ENCODE data around the gene EXOC4. TPM values are rescaled to one million over a fixed set of nuclear protein-coding genes. Genes with fewer than 3 reads are reported as not detected.
"Not testable (repeated sequence)": the region's sequence is repeated elsewhere in the genome, so short reads cannot be mapped to it uniquely, and the experiment has no call there.

The EXOC4 gene
- total RNA-seq, 1 experiment from 2014 or later = 62.4 TPM

DNA sequence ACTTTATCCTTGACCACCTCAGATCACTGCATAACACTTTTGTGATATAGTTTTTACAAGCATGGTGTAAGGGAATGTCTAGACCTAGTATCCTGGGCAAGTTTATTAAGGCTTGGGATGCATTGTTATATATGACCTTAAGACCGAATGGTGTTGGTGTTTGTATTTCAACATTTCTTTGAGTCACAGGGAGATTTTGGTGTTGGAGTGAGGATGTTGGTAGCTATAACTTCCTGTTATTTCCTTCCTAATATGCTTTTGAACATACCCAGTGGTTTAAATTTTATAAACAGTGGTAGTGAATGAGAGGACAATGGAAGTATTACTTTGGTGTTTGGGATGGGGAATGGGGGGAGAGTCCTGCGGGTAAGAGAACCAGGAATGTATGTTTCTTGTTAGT is 2.6 kb downstream of the EXOC4 start:
- H3K36me3 ChIP-seq = 0 out of 2 replicates have a peak, but pooled peaks cover 2% of the 10 kb centered on the region
- H3K4me3 ChIP-seq = no peak overlapping the region
- no peaks in the 10 kb centered on the region for H3K9me3 ChIP-seq (replicated peaks)
- no peak for DNase-seq
- 0 out of 2 replicates have a peak, but pooled peaks cover 2% of the 10 kb centered on the region for H3K4me1 ChIP-seq
- no peaks in the 10 kb centered on the region for H3K27me3 ChIP-seq
- no peak overlapping the region for H3K27ac ChIP-seq

GRCh38 chr7:133258174-133258573 is 5.3 kb downstream of the EXOC4 start:
- Histone ChIP-seq H3K4me3 (no peak overlapping the region), H3K27ac (no peak overlapping the region), H3K36me3 (0 out of 2 replicates have a peak, but pooled peaks cover 2% of the 10 kb centered on the region), H3K4me1 (0 out of 2 replicates have a peak, but pooled peaks cover 2% of the 10 kb centered on the region), H3K9me3 (replicated peaks) (no peaks in the 10 kb centered on the region), H3K27me3 (no peaks in the 10 kb centered on the region)
- no peak for DNase-seq

GRCh38 chr7:133265821-133266220 is 12.9 kb downstream of the EXOC4 start:
- no peak overlapping the region for H3K27ac ChIP-seq
- H3K9me3 ChIP-seq (replicated peaks) = no peaks in the 10 kb centered on the region
- H3K36me3 ChIP-seq = no peaks in the 10 kb centered on the region
- no peak overlapping the region for H3K4me3 ChIP-seq
- peaks cover 3% of the 10 kb centered on the region; the same call in 1 of the 2 replicates for H3K4me1 ChIP-seq
- no peak for DNase-seq
- no peaks in the 10 kb centered on the region for H3K27me3 ChIP-seq

DNA sequence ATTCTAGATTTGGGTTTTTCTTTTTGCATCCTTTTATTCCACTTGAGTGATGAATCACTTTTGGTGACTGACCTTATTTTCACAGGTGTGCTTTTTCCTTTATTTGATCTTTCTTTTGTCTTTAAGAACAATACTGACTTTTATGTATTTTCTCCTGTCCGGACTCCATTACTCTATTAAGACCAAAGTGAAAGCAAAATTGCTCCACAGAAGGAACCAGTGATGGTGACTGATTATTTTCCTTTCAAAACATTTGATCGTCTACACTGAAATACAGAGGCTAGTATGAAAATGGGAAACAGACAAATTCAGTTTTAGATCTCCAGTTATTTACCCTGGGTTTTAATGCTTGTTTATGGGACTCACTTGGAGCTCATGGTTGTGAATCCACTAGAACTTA is 15.5 kb downstream of the EXOC4 start:
- DNase-seq = no peak
- no peak overlapping the region for H3K27ac ChIP-seq
- H3K36me3 ChIP-seq = no peaks in the 10 kb centered on the region
- peaks cover 3% of the 10 kb centered on the region; the same call in 1 of the 2 replicates for H3K4me1 ChIP-seq
- H3K27me3 ChIP-seq = no peaks in the 10 kb centered on the region
- no peaks in the 10 kb centered on the region for H3K9me3 ChIP-seq (replicated peaks)
- no peak overlapping the region for H3K4me3 ChIP-seq

DNA sequence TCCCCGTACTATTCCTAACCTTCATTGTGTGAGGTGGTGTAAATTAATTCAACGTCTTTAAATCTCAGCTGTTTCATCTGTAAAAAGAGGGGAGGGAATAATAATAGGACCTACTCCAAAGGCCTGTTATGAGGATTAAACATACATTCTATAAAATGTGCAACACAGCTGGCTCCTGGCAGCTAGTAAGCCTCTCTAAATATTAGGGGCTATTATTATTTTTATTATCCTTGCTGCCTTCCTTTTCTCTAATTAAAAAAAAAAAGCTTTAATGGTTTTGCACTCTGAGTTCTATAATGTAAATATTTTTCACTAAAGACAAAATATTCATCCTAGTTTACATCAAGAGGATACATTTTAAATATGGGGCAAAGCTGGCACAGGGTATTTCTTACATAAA is 19.5 kb downstream of the EXOC4 start:
- Histone ChIP-seq H3K4me3 (no peak overlapping the region), H3K36me3 (peaks cover 4% of the 10 kb centered on the region; the same call in 1 of the 2 replicates), H3K27me3 (no peaks in the 10 kb centered on the region), H3K9me3 (replicated peaks) (no peaks in the 10 kb centered on the region), H3K27ac (no peak overlapping the region), H3K4me1 (peaks cover 3% of the 10 kb centered on the region; the same call in 1 of the 2 replicates)
- no peak for DNase-seq

DNA sequence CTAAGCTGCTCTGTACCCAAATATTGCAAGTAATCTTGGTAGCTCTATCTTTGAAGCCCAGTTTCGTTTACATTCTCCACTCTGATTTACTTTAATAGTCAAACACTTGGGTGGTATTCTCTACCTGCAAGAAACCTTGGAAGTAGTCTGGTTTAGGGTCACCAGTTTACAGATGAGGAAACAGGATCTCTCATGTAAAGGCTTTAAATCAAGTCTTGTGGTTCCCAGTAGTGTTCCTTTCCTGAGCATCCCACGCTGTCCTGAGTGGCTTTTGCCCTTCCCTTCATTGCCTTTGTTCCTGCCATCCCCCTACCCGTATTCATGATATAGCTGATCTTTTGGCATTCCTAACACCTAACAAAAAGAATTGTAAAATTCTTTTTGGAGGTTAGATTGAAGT is 20.3 kb downstream of the EXOC4 start:
- Histone ChIP-seq H3K4me1 (peaks cover 3% of the 10 kb centered on the region; the same call in 1 of the 2 replicates), H3K9me3 (replicated peaks) (no peaks in the 10 kb centered on the region), H3K27ac (no peak overlapping the region), H3K36me3 (peaks cover 9% of the 10 kb centered on the region; the same call in 1 of the 2 replicates), H3K4me3 (no peak overlapping the region), H3K27me3 (no peaks in the 10 kb centered on the region)
- no peak for DNase-seq

DNA sequence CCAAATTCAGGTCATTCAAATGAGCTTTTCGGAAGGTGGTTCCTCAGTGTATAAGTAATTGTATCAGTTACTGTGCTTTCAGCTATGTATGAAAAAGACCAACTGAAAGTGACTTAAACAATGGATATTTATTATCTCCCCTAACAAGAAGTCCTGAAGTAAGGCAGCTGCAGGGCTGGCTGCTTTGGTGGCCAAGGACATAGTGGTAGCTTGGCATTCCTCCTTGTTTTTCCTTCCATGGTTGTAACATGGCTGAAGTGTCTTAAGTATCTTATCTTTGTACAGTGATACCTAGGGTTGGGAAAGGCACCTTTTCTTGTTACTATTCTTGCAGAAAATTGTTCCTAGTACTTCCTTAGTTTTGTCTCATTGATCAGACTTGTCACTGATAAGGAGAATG is 21.4 kb downstream of the EXOC4 start:
- Histone ChIP-seq H3K4me3 (no peak overlapping the region), H3K4me1 (no peaks in the 10 kb centered on the region; the same call in 1 of the 2 replicates), H3K27ac (no peak overlapping the region), H3K9me3 (replicated peaks) (no peaks in the 10 kb centered on the region), H3K27me3 (no peaks in the 10 kb centered on the region), H3K36me3 (peaks cover 10% of the 10 kb centered on the region; the same call in 1 of the 2 replicates)
- no peak for DNase-seq

GRCh38 chr7:133275008-133275407 is 22.1 kb downstream of the EXOC4 start:
- Histone ChIP-seq H3K4me1 (no peaks in the 10 kb centered on the region; the same call in 1 of the 2 replicates), H3K27me3 (no peaks in the 10 kb centered on the region), H3K36me3 (peaks cover 10% of the 10 kb centered on the region; the same call in 1 of the 2 replicates), H3K4me3 (no peak overlapping the region), H3K9me3 (replicated peaks) (no peaks in the 10 kb centered on the region), H3K27ac (no peak overlapping the region)
- no peak for DNase-seq

GRCh38 chr7:133275446-133276095 is 22.7 kb downstream of the EXOC4 start:
- H3K36me3 ChIP-seq = peaks cover 10% of the 10 kb centered on the region; the same call in 1 of the 2 replicates
- H3K4me1 ChIP-seq = no peaks in the 10 kb centered on the region; the same call in 1 of the 2 replicates
- no peaks in the 10 kb centered on the region for H3K9me3 ChIP-seq (replicated peaks)
- DNase-seq = no peak
- H3K27ac ChIP-seq = no peak overlapping the region
- H3K4me3 ChIP-seq = no peak overlapping the region
- H3K27me3 ChIP-seq = no peaks in the 10 kb centered on the region

DNA sequence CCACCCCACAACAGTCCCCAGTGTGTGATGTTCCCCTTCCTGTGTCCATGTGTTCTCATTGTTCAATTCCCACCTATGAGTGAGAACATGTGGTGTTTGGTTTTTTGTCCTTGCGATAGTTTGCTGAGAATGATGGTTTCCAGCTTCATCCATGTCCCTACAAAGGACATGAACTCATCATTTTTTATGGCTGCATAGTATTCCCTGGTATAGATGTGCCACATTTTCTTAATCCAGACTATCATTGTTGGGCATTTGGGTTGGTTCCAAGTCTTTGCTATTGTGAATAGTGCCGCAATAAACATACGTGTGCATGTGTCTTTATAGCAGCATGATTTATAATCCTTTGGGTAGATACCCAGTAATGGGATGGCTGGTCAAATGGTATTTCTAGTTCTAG is 26.1 kb downstream of the EXOC4 start:
- H3K27me3 ChIP-seq; H3K4me1 ChIP-seq; H3K27ac ChIP-seq; H3K4me3 ChIP-seq; DNase-seq; H3K9me3 ChIP-seq (replicated peaks): not testable (repeated sequence)
- H3K36me3 ChIP-seq = peaks cover 10% of the 10 kb centered on the region; the same call in 1 of the 2 replicates

- Histone ChIP-seq H3K4me3 (no peak overlapping the region), H3K27ac (no peak overlapping the region), H3K27me3 (no peaks in the 10 kb centered on the region), H3K4me1 (no peaks in the 10 kb centered on the region), H3K9me3 (replicated peaks) (no peaks in the 10 kb centered on the region), H3K36me3 (peaks cover 9% of the 10 kb centered on the region; the same call in 1 of the 2 replicates)
- DNase-seq = no peak
These were observed 29.2 kb downstream of the EXOC4 start for GRCh38 chr7:133282094-133282493.

DNA sequence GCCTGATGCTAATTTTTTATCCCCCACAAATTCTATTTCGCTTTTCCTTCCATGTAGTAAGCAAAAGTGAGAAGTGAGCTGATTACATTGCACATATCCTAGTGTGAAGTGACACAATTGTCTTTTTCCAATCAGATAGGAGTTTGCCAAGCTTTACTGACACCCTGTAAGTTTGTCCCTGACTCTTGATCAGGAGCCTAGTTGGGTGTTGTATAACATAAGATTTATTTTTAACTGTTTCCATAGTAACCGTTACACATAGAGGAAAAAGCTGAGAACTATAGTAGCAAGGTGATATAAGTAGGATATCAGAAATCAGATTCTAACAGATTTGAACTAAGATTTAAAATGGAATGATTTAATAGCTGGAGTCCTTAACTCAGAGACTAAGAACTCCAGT is 31.2 kb downstream of the EXOC4 start:
- Histone ChIP-seq H3K4me3 (no peak overlapping the region), H3K27ac (no peak overlapping the region), H3K4me1 (no peaks in the 10 kb centered on the region), H3K27me3 (no peaks in the 10 kb centered on the region), H3K9me3 (replicated peaks) (no peaks in the 10 kb centered on the region), H3K36me3 (peaks cover 9% of the 10 kb centered on the region)
- DNase-seq = no peak

DNA sequence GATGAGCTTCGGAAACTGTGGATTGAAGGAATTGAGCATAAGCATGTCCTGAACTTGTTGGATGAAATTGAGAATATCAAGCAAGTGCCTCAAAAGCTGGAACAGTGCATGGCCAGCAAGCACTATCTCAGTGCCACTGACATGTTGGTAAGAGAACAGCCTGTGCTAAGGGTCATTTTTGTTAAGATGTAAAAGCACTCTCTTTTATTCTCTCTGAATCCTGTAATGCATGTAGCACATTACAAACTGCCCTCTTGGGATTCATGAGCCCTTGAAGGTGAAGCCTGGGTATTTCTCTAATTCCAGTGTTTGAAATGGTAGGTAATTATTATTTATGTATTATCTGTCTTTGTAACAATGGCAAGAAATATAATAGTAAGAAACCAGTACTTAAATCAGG is 36.1 kb downstream of the EXOC4 start:
- H3K4me1 ChIP-seq = no peaks in the 10 kb centered on the region
- no peaks in the 10 kb centered on the region for H3K27me3 ChIP-seq
- no peak for DNase-seq
- peaks cover 16% of the 10 kb centered on the region for H3K36me3 ChIP-seq
- no peaks in the 10 kb centered on the region for H3K9me3 ChIP-seq (replicated peaks)
- no peak overlapping the region for H3K4me3 ChIP-seq
- H3K27ac ChIP-seq = no peak overlapping the region

DNA sequence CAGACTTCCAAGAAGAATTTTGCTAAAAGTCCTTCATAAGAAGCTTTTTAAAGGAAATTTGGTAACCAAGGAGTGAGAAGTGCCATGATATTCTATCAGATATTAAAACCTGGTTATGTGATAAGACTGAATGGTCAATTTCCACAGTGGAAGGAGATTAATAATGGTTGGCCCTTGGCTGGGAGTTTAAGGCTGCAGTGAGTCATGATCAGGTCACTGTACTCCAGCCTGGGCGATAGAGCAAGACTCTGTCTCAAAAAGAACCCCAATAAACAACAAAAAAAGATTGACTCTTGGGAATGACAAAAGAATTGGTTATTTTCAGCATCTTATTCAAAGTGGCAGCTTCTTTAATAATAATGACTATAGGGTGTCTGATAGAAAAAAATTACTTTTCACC is 37.2 kb downstream of the EXOC4 start:
- DNase-seq = no peak
- peaks cover 16% of the 10 kb centered on the region for H3K36me3 ChIP-seq
- no peak overlapping the region for H3K4me3 ChIP-seq
- H3K27ac ChIP-seq = no peak overlapping the region
- H3K4me1 ChIP-seq = no peaks in the 10 kb centered on the region
- H3K27me3 ChIP-seq = no peaks in the 10 kb centered on the region
- no peaks in the 10 kb centered on the region for H3K9me3 ChIP-seq (replicated peaks)

GRCh38 chr7:133290676-133291333 is 37.9 kb downstream of the EXOC4 start:
- H3K27me3 ChIP-seq = no peaks in the 10 kb centered on the region
- H3K4me1 ChIP-seq = no peaks in the 10 kb centered on the region
- no peak for DNase-seq
- H3K27ac ChIP-seq = no peak overlapping the region
- no peak overlapping the region for H3K4me3 ChIP-seq
- no peaks in the 10 kb centered on the region for H3K9me3 ChIP-seq (replicated peaks)
- H3K36me3 ChIP-seq = peaks cover 13% of the 10 kb centered on the region

Data from SJCRH30 (cell line).